ENCODE data around the gene TLX2. TPM values are rescaled to one million over a fixed set of nuclear protein-coding genes. Genes with fewer than 3 reads are reported as not detected.
A peak's percentile ranks its signal among the peaks of the same experiment; 100 is the strongest.

The TLX2 gene
- total and polyA plus RNA-seq, 2 donors (not counting 3 experiments of a cell fraction or from before 2014, with no cell fraction given): not detected

GRCh38 chr2:74481961-74482800 is 32.1 kb upstream of the TLX2 start:
- FAIRE-seq: peak; percentile 50
- Histone ChIP-seq H3K4me3 (replicated peaks in 1 of 3; ENCODE audit: insufficient read depth in 1 of 3, low read depth in 1 of 3, low read length in 3 of 3) (peak overlapping the region; percentile 6 to 79 (median 66)), H3K4me2 (ENCODE audit: insufficient read depth, low read length) (peak overlapping the region; percentile 68), H3K79me2 (ENCODE audit: control insufficient read depth, insufficient read depth, low read length) (peaks cover 16% of the 10 kb centered on the region), H3K36me3 (ENCODE audit: control insufficient read depth in 2 of 2, extremely low read depth in 1 of 2, insufficient read depth in 2 of 2, low read length in 2 of 2) (peaks cover 0 to 3% of the 10 kb centered on the region in 2 experiments), H3K9me3 (replicated peaks; ENCODE audit: control insufficient read depth, insufficient read depth, low read length) (no peaks in the 10 kb centered on the region), H3K27me3 (ENCODE audit: control insufficient read depth in 2 of 2, insufficient read depth in 2 of 2, low read length in 2 of 2) (no peaks in the 10 kb centered on the region), H4K20me1 (replicated peaks; ENCODE audit: control insufficient read depth, extremely low read depth, insufficient read depth, low read length) (no peaks in the 10 kb centered on the region), H3K4me1 (ENCODE audit: control insufficient read depth, extremely low read depth, insufficient read depth, low read length) (peaks cover 13% of the 10 kb centered on the region), H2AFZ (ENCODE audit: low read depth, low read length) (peak overlapping the region; percentile 81), H3K27ac (ENCODE audit: insufficient read depth, low read depth, low read length) (peak overlapping the region; percentile 36), H3K9me1 (replicated peaks; ENCODE audit: control insufficient read depth, extremely low read depth, insufficient read depth, low read length) (no peaks in the 10 kb centered on the region), H3K9ac (replicated peaks; ENCODE audit: extremely low read depth, insufficient read depth, low read length) (peak overlapping the region; percentile 68)
- ChIA-PET CTCF (interaction anchor here (0.8 to 5.6 kb wide), 21 partner anchors 10 to 232 kb away, joined by 3 to 82 read pairs (median 5); partner anchors contain the start of genes AUP1, DQX1, HTRA2 and INO80B), POLR2A (interaction anchor here (0.6 kb wide), 1 partner anchor 706 kb away, joined by 19 read pairs; no protein-coding TSS in a partner anchor)
- intact Hi-C loops (cut with micrococcal nuclease): loop anchor here (1.0 kb wide), 3 partner anchors 10 to 67 kb away; partner anchors contain the start of genes MRPL53 and WBP1
- no TSS peak for BruUV-seq (replicated peaks)
- DNase-seq (ENCODE audit: low read depth, low spot score): no peak
- TF ChIP-seq FOS (IDR thresholded peaks at IDR 0.05; ENCODE audit: borderline replicate concordance, insufficient read depth, low read length) (no peak), MAX (IDR thresholded peaks at IDR 0.05; ENCODE audit: insufficient read depth, insufficient read length) (no peak), EZH2 (IDR thresholded peaks at IDR 0.05; ENCODE audit: borderline replicate concordance, low read depth, low read length, severe bottlenecking) (no peak), JUN (IDR thresholded peaks at IDR 0.05; ENCODE audit: borderline replicate concordance, insufficient read depth, insufficient read length, low read depth) (no peak), GATA2 (IDR thresholded peaks at IDR 0.05; ENCODE audit: insufficient read depth, insufficient read length, low read depth, low read length) (no peak), MYC (IDR thresholded peaks at IDR 0.05; ENCODE audit: low read depth, low read length) (no peak), POLR2A (IDR thresholded peaks at IDR 0.05; ENCODE audit: low read depth, low read length) (no peak), POLR2AphosphoS5 (IDR thresholded peaks at IDR 0.05; ENCODE audit: insufficient read depth, low read depth, low read length) (no peak)
- TF ChIP-seq, protein P1, sequence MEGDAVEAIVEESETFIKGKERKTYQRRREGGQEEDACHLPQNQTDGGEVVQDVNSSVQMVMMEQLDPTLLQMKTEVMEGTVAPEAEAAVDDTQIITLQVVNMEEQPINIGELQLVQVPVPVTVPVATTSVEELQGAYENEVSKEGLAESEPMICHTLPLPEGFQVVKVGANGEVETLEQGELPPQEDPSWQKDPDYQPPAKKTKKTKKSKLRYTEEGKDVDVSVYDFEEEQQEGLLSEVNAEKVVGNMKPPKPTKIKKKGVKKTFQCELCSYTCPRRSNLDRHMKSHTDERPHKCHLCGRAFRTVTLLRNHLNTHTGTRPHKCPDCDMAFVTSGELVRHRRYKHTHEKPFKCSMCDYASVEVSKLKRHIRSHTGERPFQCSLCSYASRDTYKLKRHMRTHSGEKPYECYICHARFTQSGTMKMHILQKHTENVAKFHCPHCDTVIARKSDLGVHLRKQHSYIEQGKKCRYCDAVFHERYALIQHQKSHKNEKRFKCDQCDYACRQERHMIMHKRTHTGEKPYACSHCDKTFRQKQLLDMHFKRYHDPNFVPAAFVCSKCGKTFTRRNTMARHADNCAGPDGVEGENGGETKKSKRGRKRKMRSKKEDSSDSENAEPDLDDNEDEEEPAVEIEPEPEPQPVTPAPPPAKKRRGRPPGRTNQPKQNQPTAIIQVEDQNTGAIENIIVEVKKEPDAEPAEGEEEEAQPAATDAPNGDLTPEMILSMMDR (IDR thresholded peaks at IDR 0.05; ENCODE audit: extremely low read depth in 1 of 2, insufficient read depth in 1 of 2, low read depth in 1 of 2, low read length in 2 of 2): no peak
- dilution Hi-C loops (cut with MboI; ENCODE audit: extremely low pct_ligation_motif_present, low sequenced_read_pairs): no loop called here
